DND-41 (cell line): ENCODE data around the gene SPTY2D1.

ENCODE experiments used
- ATAC-seq: fragments of 200-7000 bp; cut with Tn5 transposase; 3 replicates; pipeline ENCODE4 v1.9.1; 2021; ENCODE audit warnings: low read depth; ENCODE audit not compliant: insufficient read depth
- DNase-seq: peaks from one replicate; pipeline ENCODE4 v3.0.0-alpha.2; 2020
- H2AFZ ChIP-seq: 2 replicates; pipeline ENCODE4 v1.6.0; 2012; ENCODE audit warnings: low read depth, low read length
- H3K27ac ChIP-seq: 2 replicates; pipeline ENCODE4 v1.5.1; 2012; ENCODE audit warnings: low read length, inconsistent platforms
- H3K27me3 ChIP-seq: fragments of 200-600 bp; sonication (generic); 2 replicates; pipeline ENCODE4 v1.6.0; 2012; ENCODE audit warnings: low read length, mild to moderate bottlenecking, inconsistent platforms; ENCODE audit not compliant: insufficient read depth, poor library complexity
- H3K36me3 ChIP-seq: 2 replicates; pipeline ENCODE4 v1.5.1; 2012; ENCODE audit warnings: low read length, inconsistent platforms; ENCODE audit not compliant: insufficient read depth
- H3K4me1 ChIP-seq: 2 replicates; pipeline ENCODE4 v1.5.1; 2012; ENCODE audit warnings: mild to moderate bottlenecking, low read length; ENCODE audit not compliant: insufficient read depth
- H3K4me2 ChIP-seq: 2 replicates; pipeline ENCODE4 v1.6.0; 2012; ENCODE audit warnings: mild to moderate bottlenecking, moderate library complexity, low read length, inconsistent platforms; ENCODE audit not compliant: insufficient read depth
- H3K4me3 ChIP-seq, 2 experiments: fragments of 200-600 bp in 1 of 2; shearing (Covaris generic) in 1 of 2; 2 replicates each; pipeline ENCODE4 v1.5.1; 2012 to 2016; ENCODE audit warnings: inconsistent platforms in 2 of 2, low read length in 2 of 2, mild to moderate bottlenecking in 2 of 2, low read depth in 1 of 2, moderate library complexity in 1 of 2
- H3K79me2 ChIP-seq: 2 replicates; pipeline ENCODE4 v1.6.0; 2012; ENCODE audit warnings: low read length, inconsistent platforms; ENCODE audit not compliant: insufficient read depth
- H3K9ac ChIP-seq: 2 replicates; pipeline ENCODE4 v1.6.0; 2012; ENCODE audit warnings: low read depth, mild to moderate bottlenecking, inconsistent platforms, low read length, moderate library complexity
- H3K9me3 ChIP-seq: 2 replicates; pipeline ENCODE4 v1.5.1; 2012; ENCODE audit warnings: low read length, moderate library complexity, mild to moderate bottlenecking, inconsistent platforms; ENCODE audit not compliant: insufficient read depth, severe bottlenecking
- H4K20me1 ChIP-seq: 2 replicates; pipeline ENCODE4 v1.6.0; 2012; ENCODE audit warnings: low read length; ENCODE audit not compliant: insufficient read depth
- CTCF ChIP-seq: IDR thresholded peaks from 2 replicates; pipeline ENCODE4 v1.5.1; 2012; ENCODE audit warnings: borderline replicate concordance, low read length, moderate library complexity, mild to moderate bottlenecking; ENCODE audit not compliant: poor library complexity, severe bottlenecking; ENCODE audit errors: extremely low read depth
- EZH2 ChIP-seq: IDR thresholded peaks from 3 replicates; pipeline ENCODE4 v1.6.1; 2012; ENCODE audit warnings: borderline replicate concordance, low read depth, mild to moderate bottlenecking, moderate library complexity, low read length, inconsistent platforms; ENCODE audit not compliant: severe bottlenecking

SPTY2D1 gene

GRCh38 chr11:18564149-18564548 is 70.0 kb downstream of the SPTY2D1 start:
- no peaks in the 10 kb centered on the region for H3K79me2 ChIP-seq
- TF ChIP-seq EZH2 (no peak), CTCF (no peak)
- ATAC-seq (no peak), DNase-seq (no peak)
- no peaks in the 10 kb centered on the region for H3K9me3 ChIP-seq
- no peak overlapping the region for H3K27ac ChIP-seq
- H3K4me2 ChIP-seq: no peak overlapping the region
- no peak overlapping the region for H3K4me3 ChIP-seq
- H3K4me1 ChIP-seq: no peaks in the 10 kb centered on the region
- H3K27me3 ChIP-seq: no peaks in the 10 kb centered on the region
- H3K9ac ChIP-seq: no peak overlapping the region
- peaks cover 5% of the 10 kb centered on the region for H3K36me3 ChIP-seq
- no peak overlapping the region for H2AFZ ChIP-seq
- H4K20me1 ChIP-seq: no peaks in the 10 kb centered on the region

GRCh38 chr11:18563090-18563730 is 70.9 kb downstream of the SPTY2D1 start:
- Histone ChIP-seq H3K9ac (no peak overlapping the region), H3K27me3 (no peaks in the 10 kb centered on the region), H3K4me1 (no peaks in the 10 kb centered on the region), H3K9me3 (no peaks in the 10 kb centered on the region), H2AFZ (no peak overlapping the region), H3K79me2 (no peaks in the 10 kb centered on the region), H4K20me1 (no peaks in the 10 kb centered on the region), H3K4me3 (no peak overlapping the region), H3K4me2 (no peak overlapping the region), H3K27ac (no peak overlapping the region), H3K36me3 (peaks cover 5% of the 10 kb centered on the region)
- TF ChIP-seq CTCF: no peak
- TF ChIP-seq EZH2: no peak
- DNase-seq (no peak), ATAC-seq (no peak)
